Transverse colon (tissue), 3 donors: ENCODE measurements around the gene TMEM174.
"Not testable (repeated sequence)": the region's sequence is repeated elsewhere in the genome, so short reads cannot be mapped to it uniquely, and the experiment has no call there.

Experiments used
- EP300 ChIP-seq: sonication (generic); formaldehyde crosslinking; IDR thresholded peaks from one replicate; pipeline ENCODE4 v1.6.1; 2017; ENCODE audit warnings: antibody characterized with exemption, low read depth
- POLR2A ChIP-seq: fragments of 450-650 bp; IDR thresholded peaks from one replicate; pipeline ENCODE4 v1.6.1; 2016; ENCODE audit warnings: antibody characterized with exemption, mild to moderate bottlenecking, moderate library complexity
- TF ChIP-seq, protein P1 (sequence below), 5 experiments: fragments of 200-600 bp in 3 of 5; fragments of 450-650 bp in 2 of 5; sonication (generic) in 3 of 5; IDR thresholded peaks; 1 replicate in 2 of 5; 2 replicates in 3 of 5; pipeline ENCODE4 v1.5.1; 2016 to 2017; ENCODE audit warnings: antibody characterized with exemption in 5 of 5, inconsistent platforms in 3 of 5, mild to moderate bottlenecking in 2 of 5, moderate library complexity in 1 of 5

- TF ChIP-seq, protein P1, sequence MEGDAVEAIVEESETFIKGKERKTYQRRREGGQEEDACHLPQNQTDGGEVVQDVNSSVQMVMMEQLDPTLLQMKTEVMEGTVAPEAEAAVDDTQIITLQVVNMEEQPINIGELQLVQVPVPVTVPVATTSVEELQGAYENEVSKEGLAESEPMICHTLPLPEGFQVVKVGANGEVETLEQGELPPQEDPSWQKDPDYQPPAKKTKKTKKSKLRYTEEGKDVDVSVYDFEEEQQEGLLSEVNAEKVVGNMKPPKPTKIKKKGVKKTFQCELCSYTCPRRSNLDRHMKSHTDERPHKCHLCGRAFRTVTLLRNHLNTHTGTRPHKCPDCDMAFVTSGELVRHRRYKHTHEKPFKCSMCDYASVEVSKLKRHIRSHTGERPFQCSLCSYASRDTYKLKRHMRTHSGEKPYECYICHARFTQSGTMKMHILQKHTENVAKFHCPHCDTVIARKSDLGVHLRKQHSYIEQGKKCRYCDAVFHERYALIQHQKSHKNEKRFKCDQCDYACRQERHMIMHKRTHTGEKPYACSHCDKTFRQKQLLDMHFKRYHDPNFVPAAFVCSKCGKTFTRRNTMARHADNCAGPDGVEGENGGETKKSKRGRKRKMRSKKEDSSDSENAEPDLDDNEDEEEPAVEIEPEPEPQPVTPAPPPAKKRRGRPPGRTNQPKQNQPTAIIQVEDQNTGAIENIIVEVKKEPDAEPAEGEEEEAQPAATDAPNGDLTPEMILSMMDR (IDR thresholded peaks at IDR 0.05): not testable (repeated sequence)
- not testable (repeated sequence) for TF ChIP-seq POLR2A, EP300
Measured at GRCh38 chr5:73212693-73213092, 39.7 kb downstream of the TMEM174 start.
